Esophagus squamous epithelium (tissue), 5 donors: ENCODE data around the gene PIK3R5. TPM values are rescaled to one million over a fixed set of nuclear protein-coding genes. Genes with fewer than 3 reads are reported as not detected.

Experiments used
- DNase-seq: peaks from one replicate; lab custom pipeline; 2025; lab: John Stamatoyannopoulos, UW
- H3K27ac ChIP-seq, 4 donors: fragments of 200-600 bp; sonication (generic); one replicate each; pipeline ENCODE4 v1.5.1; 2016 to 2019; ENCODE audit warnings: mild to moderate bottlenecking in 1 of 4
- H3K27me3 ChIP-seq, 4 donors: fragments of 200-600 bp; sonication (generic); 1 replicate in 3 of 4; 2 replicates in 1 of 4; pipeline versions ENCODE4 v1.5.1 to v1.6.0; 2017 to 2021; ENCODE audit warnings: antibody characterized with exemption in 1 of 4
- H3K36me3 ChIP-seq, 3 donors: fragments of 200-600 bp; sonication (generic); one replicate each; pipeline ENCODE4 v1.5.1; 2016 to 2019
- H3K4me1 ChIP-seq, 3 donors: fragments of 200-600 bp; sonication (generic); one replicate each; pipeline ENCODE4 v1.5.1; 2017 to 2019
- H3K4me3 ChIP-seq, 4 donors: fragments of 200-600 bp; sonication (generic); 1 replicate in 3 of 4; 2 replicates in 1 of 4; pipeline ENCODE4 v1.5.1; 2016 to 2019; ENCODE audit warnings: mild to moderate bottlenecking in 2 of 4, moderate library complexity in 1 of 4
- H3K9me3 ChIP-seq, 3 donors: fragments of 200-600 bp; sonication (generic); one replicate each; pipeline ENCODE4 v1.5.1; 2016 to 2019
- CTCF ChIP-seq, 6 experiments: fragments of 450-650 bp in 4 of 6; fragments of 200-600 bp in 2 of 6; sonication (generic) in 2 of 6; IDR thresholded peaks; one replicate each; pipeline ENCODE4 v1.5.1; 2016 to 2019; ENCODE audit warnings: antibody characterized with exemption in 6 of 6, mild to moderate bottlenecking in 4 of 6, moderate library complexity in 4 of 6
- POLR2A ChIP-seq, 4 donors: fragments of 450-650 bp; IDR thresholded peaks; one replicate each; pipeline ENCODE4 v1.6.1; 2017; ENCODE audit warnings: antibody characterized with exemption in 4 of 4, mild to moderate bottlenecking in 4 of 4, moderate library complexity in 3 of 4
- WGBS, 2 donors: methylation state at CpG; one replicate each; pipeline ENCODE4 v1.1.5; 2018; 5-methylcytosine and 5-hydroxymethylcytosine counted together
- intact Hi-C: fragments of 100-400 bp; cut with DNase I; formaldehyde crosslinking; loops from one replicate; pipeline ENCODE4 v1.15.0; 2022
- total RNA-seq, 4 donors: library from RNA; depleted of rRNA; stranded (reverse); fragments of >200 nt; gene quantifications; one replicate each; pipeline ENCODE4 v1.1.0, GENCODE V29; 2016
- donor health status: DM: yes; HTN: yes; CAD: no.

PIK3R5 gene
- total RNA-seq, 4 donors from 2014 or later = 1.8 to 8.8 (median 3.1) TPM

GRCh38 chr17:8941980-8942622 is 23.4 kb downstream of the PIK3R5 start:
- no peak for DNase-seq
- Histone ChIP-seq H3K27ac (peak overlapping the region in 1 of 4 donors; percentile 52), H3K9me3 (no peaks in the 10 kb centered on the region), H3K36me3 (no peaks in the 10 kb centered on the region), H3K4me3 (no peak overlapping the region), H3K4me1 (peaks cover 0 to 11% (median 0%) of the 10 kb centered on the region in 3 donors), H3K27me3 (peaks cover 0 to 7% (median 0%) of the 10 kb centered on the region in 4 donors)
- TF ChIP-seq CTCF (IDR thresholded peaks at IDR 0.05) = no peak
- no peak for TF ChIP-seq POLR2A (IDR thresholded peaks at IDR 0.05)
- 43 to 53% methylated on average over 5 to 6 of the region's 8 CpGs for WGBS, 2 donors
- intact Hi-C loops = no loop called here

- Histone ChIP-seq H3K9me3 (no peaks in the 10 kb centered on the region), H3K27ac (peak overlapping the region in 1 of 4 donors; percentile 52), H3K4me1 (peaks cover 0 to 11% (median 0%) of the 10 kb centered on the region in 3 donors), H3K4me3 (no peak overlapping the region), H3K27me3 (peaks cover 0 to 7% (median 0%) of the 10 kb centered on the region in 4 donors), H3K36me3 (no peaks in the 10 kb centered on the region)
- intact Hi-C loops = no loop called here
- TF ChIP-seq POLR2A (IDR thresholded peaks at IDR 0.05) = no peak
- TF ChIP-seq CTCF (IDR thresholded peaks at IDR 0.05) = no peak
- DNase-seq = no peak
- WGBS, 2 donors = 65 to 74% methylated on average over 14 of the region's 14 CpGs
Measured at GRCh38 chr17:8941520-8941919, 24.0 kb downstream of the PIK3R5 start.

GRCh38 chr17:8940866-8941471 is 24.5 kb downstream of the PIK3R5 start:
- intact Hi-C loops = no loop called here
- Histone ChIP-seq H3K27ac (peak overlapping the region in 2 of 4 donors; percentile 30 to 60), H3K4me3 (no peak overlapping the region)

GRCh38 chr17:8939496-8940334 is 25.8 kb downstream of the PIK3R5 start:
- intact Hi-C loops = no loop called here
- no peak overlapping the region for H3K4me3 ChIP-seq
- peak overlapping the region in 1 of 4 donors; percentile 30 for H3K27ac ChIP-seq
- peaks cover 0 to 4% (median 0%) of the 10 kb centered on the region in 4 donors for H3K27me3 ChIP-seq
- H3K4me1 ChIP-seq = peaks cover 0 to 11% (median 0%) of the 10 kb centered on the region in 3 donors
- 57 to 62% methylated on average over 8 to 10 of the region's 12 CpGs for WGBS, 2 donors
- no peak for TF ChIP-seq POLR2A (IDR thresholded peaks at IDR 0.05)
- H3K36me3 ChIP-seq = no peaks in the 10 kb centered on the region
- DNase-seq = no peak
- H3K9me3 ChIP-seq = no peaks in the 10 kb centered on the region

More at GRCh38 chr17:8940866-8941471, 24.5 kb downstream of the PIK3R5 start:
- no peaks in the 10 kb centered on the region for H3K9me3 ChIP-seq
- DNase-seq = no peak
- H3K36me3 ChIP-seq = no peaks in the 10 kb centered on the region
- H3K4me1 ChIP-seq = peaks cover 0 to 11% (median 0%) of the 10 kb centered on the region in 3 donors
- 39 to 50% methylated on average over 6 of the region's 6 CpGs for WGBS, 2 donors
- H3K27me3 ChIP-seq = peaks cover 0 to 7% (median 0%) of the 10 kb centered on the region in 4 donors
- TF ChIP-seq CTCF (IDR thresholded peaks at IDR 0.05) (no peak), POLR2A (IDR thresholded peaks at IDR 0.05) (no peak)

- H3K36me3 ChIP-seq = no peaks in the 10 kb centered on the region
- no peak overlapping the region for H3K4me3 ChIP-seq
- no peak for TF ChIP-seq CTCF (IDR thresholded peaks at IDR 0.05)
- no peak for TF ChIP-seq POLR2A (IDR thresholded peaks at IDR 0.05)
- 63 to 79% methylated on average over 5 of the region's 5 CpGs for WGBS, 2 donors
- intact Hi-C loops = no loop called here
- H3K27ac ChIP-seq = no peak overlapping the region
- no peak for DNase-seq
- no peaks in the 10 kb centered on the region for H3K9me3 ChIP-seq
- peaks cover 0 to 4% (median 0%) of the 10 kb centered on the region in 4 donors for H3K27me3 ChIP-seq
- H3K4me1 ChIP-seq = peaks cover 0 to 11% (median 0%) of the 10 kb centered on the region in 3 donors
Measured at GRCh38 chr17:8938933-8939332, 26.6 kb downstream of the PIK3R5 start.
